NCI-H2081 (cell line): ENCODE results near the gene RAB15.

Source experiments
- DNase-seq, 2 experiments: peaks; one replicate each; lab custom pipeline; 2025; lab: John Stamatoyannopoulos, UW

The RAB15 gene

DNA sequence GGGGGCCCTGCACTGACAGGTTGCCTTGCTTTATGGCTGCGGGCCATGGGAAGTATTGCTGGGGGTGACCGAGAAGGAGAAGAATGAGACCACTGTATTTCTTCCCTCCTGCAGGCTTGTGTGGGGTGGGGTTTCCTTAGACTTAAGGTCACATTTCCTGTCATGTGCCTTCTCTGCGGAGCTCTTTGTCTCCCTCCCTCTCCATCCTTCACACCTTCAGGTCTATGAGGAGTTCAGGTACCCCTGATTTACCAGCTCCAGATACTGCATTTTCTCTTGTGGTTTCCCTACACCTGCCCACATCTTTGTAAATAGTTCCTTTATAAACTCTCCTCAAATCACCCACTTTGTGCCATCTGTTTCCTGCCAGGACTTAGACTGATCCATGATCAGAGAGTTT is 18.2 kb upstream of the RAB15 start:
- no peak for DNase-seq

GRCh38 chr14:64987438-64987767 is 15.3 kb upstream of the RAB15 start:
- DNase-seq, result no peak

DNA sequence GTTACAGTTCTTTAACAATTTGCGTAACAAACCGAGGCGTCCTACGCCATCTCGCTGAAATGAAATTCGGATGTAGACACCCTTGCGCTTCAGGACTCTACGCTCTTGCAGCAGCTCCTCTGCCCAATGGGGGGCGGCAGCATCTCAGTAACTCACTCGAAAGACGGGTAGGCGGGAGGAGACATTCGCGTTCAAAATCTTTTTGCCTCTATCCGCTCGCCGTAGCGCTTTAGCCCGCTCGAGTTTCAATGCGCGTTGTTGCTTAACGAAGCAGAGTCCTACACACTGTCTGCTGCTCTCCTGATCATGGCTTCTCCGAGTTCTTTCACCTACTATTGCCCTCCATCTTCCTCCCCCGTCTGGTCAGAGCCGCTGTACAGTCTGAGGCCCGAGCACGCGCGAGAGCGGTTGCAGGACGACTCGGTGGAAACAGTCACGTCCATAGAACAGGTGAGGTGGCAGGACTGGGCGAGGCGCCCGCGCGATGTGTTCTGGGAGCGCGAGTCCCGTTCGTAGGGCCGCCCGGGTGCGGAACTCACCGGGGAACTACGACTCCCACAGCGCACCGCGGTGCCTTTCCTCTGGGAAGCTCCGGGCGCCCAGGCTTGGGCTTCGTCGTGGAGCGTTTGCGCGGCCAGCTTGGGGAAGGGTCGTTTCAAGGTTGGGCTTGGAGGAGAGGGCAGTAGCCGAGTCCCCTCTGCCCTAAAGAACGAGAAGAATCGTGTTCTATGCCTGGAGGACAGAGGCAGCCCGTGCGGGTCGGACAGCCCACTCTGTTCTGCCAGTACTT is 14.7 kb upstream of the RAB15 start, which contains the start of gene FNTB:
TSS of gene FNTB (plus strand) at position 248 of the 790 bp plus-strand sequence. CDS start at position 307, 59 bp downstream.
- DNase-seq, result peak; percentile 94 to 98

- DNase-seq, result peak; percentile 39 to 67
These were observed 11.5 kb upstream of the RAB15 start for GRCh38 chr14:64983439-64984310.

DNA sequence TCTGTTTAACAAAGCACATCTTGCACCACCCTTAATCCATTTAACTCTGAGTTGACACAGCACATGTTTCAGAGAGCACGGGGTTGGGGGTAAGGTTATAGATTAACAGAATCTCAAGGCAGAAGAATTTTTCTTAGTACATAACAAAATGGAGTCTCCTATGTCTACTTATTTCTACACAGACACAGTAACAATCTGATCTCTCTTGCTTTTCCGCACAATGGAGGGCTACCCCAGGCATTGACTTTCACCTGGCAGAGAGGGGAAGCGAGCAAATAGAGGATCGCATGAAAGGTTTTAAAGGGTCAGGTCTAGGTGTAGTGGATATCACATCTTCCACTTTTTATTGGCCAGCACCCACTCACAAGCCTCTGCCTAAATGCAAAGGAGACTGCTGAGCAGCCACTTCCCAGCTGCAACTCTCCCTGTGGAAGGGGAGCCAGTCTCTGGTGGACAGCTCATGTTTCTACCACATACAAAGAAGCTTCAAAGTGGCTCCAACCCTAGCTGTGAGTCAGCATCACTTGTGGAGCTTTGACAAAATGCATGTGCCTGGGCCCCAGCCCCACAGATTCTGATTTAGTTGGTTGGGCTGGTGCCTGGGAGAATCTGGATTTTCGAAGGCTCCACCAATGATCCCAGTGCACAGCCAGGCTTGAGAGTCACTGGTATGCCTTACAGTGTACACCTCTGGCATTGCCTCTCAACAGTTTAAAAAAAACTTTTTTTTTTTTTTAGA is 7.4 kb upstream of the RAB15 start:
- DNase-seq, result no peak

DNA sequence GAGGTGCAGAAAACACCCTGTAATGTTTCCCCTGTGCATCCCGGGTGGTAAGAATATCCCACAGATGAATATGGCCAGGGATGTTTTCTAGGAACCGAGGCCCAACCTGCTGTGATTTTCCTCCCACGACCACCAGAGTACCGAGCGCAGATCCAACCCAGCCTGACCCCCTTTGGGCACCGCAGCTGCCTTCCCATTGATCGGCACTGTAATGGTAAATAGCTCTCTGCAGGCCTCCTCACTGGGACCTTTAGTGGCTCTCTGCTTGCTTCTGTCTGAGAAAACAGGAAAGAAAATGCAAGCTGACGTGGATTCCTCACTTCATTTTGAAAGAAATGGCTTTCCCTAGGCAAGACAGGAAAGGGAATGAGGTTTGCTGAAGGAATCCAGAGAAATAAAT is 2.4 kb upstream of the RAB15 start:
- no peak for DNase-seq

DNA sequence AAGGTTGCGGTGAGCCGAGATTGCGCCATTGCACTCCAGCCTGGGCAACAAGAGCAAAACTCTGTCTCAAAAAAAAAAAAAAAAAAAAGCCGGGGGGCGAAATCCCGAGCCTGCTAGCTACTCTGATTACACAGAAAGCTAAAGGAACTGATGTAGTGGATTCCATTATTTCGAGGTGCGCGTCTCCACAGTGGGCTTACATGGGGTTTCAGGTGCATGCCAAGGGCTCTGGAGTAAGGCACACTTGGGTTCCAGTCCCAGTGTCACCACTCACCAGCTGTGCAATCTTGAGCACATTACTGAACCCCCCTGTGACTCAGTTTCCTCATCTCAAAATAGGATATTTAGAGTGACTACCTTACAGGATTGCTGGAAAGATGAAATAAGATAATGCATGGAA is 1.7 kb upstream of the RAB15 start:
- no peak for DNase-seq

- DNase-seq, result no peak
These were observed 898 bp upstream of the RAB15 start for GRCh38 chr14:64973026-64973442.

- no peak for DNase-seq
These were observed 619 bp downstream of the RAB15 start for GRCh38 chr14:64971491-64971942.

- no peak for DNase-seq
These were observed 1.2 kb downstream of the RAB15 start for GRCh38 chr14:64970776-64971477.

- DNase-seq, result no peak
These were observed 2.1 kb downstream of the RAB15 start for GRCh38 chr14:64970041-64970440.

DNA sequence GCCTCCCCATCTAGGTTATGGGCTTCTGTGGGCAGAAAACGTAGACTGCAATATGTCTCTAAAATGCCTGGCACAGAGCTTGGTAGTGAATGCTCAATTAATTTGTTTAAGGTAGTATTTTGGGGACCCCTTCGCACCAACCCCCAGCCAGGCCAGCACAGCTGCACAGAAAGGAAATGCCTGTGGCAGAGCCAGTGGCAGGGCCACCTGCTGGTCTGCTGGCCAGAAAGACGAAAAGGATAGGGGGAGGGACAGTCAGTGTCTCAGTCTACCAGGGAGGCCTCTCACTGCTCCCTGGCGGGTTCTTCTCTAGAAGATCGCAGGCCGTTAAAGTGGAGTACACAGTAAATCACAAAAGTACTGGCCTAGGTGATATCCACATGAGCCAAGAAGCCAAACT is 3.5 kb downstream of the RAB15 start:
- DNase-seq, result peak in 1 of 2 experiments; percentile 21

DNA sequence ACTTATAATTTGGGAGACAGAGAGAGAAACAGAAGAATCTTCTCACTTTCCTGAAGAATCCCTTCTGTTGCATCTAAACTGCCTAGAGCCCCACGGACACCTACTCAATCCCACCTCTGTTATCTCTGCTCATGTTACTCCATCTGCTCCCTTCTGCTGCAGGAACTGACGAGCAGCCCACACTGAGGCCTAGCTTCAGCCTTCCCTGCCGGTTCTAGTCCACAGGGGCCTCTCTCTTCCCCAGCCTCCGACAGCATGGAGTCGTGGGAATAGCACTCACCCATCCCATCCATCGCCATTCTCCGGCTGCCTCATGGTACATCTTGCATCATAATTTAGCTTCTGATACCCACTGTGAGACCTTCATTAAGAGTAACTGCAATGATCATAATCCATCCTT is 4.0 kb downstream of the RAB15 start:
- no peak for DNase-seq

DNA sequence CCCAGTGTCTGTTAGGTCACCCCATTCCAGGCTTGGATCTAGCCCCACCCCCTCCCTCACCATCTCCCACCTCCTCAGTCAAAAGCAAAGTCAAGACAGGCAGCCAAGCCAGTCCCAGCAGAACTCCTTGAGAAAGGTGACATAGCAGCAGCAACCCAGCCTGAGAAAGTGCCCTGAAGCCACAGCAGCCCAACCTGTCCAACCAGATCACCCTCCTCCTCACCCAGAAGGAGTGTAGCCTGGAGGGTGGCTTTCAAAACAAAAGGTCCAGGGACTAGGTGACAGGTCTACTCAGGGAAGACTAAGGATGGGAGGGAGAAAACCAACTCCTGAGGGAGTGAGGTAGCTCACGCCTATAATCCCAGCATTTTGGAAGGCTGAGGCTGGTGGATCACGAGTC is 5.2 kb downstream of the RAB15 start:
- no peak for DNase-seq

GRCh38 chr14:64965356-64966000 is 6.7 kb downstream of the RAB15 start:
- no peak for DNase-seq

GRCh38 chr14:64963611-64964010 is 8.5 kb downstream of the RAB15 start:
- DNase-seq, result no peak

DNA sequence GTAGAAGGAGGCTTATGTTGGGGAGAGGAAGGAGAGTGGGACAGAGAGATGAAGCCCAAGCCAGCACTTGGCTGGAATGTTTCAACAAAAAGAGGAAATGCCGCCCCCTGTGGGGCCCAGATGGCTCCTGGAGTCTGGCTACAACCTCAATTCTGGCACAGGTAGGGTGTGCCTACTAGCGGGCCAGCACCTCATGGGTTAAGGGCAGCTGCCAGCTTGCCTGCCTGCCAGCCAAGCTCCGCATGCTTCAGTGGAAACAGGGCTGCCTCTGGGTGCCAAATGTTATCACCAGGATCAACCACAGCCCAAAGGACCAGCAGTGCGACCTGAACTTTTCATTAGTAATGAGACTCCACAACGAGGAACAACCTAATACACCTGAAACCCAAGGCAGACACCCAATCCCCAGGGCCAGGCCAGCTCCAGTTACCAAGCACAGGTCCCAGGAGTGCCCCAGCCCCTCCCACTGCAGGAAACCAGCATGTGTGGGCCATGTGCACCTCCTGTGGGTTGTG is 11.3 kb downstream of the RAB15 start:
- DNase-seq, result peak; percentile 54 to 83

GRCh38 chr14:64958743-64959142 is 13.4 kb downstream of the RAB15 start:
- no peak for DNase-seq

DNA sequence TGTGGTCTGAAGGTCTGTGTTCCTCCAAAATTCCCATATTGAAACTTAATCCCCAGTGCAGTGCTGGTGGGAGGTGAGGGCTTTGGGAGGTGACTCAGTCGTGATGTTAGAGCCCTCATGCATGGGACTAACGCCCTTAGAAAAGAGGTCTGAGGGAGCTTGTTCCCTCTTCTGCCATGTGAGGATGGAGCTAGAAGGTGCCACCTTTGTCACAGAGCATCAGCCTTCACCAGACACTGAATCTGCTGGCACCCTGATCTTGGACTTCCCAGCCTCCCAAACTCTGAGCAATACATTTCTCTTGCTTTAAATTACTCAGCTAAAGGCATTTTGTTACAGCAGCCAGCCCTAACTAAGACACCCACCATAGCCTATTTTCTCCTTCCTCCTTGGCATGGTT is 13.9 kb downstream of the RAB15 start:
- DNase-seq, result no peak

DNA sequence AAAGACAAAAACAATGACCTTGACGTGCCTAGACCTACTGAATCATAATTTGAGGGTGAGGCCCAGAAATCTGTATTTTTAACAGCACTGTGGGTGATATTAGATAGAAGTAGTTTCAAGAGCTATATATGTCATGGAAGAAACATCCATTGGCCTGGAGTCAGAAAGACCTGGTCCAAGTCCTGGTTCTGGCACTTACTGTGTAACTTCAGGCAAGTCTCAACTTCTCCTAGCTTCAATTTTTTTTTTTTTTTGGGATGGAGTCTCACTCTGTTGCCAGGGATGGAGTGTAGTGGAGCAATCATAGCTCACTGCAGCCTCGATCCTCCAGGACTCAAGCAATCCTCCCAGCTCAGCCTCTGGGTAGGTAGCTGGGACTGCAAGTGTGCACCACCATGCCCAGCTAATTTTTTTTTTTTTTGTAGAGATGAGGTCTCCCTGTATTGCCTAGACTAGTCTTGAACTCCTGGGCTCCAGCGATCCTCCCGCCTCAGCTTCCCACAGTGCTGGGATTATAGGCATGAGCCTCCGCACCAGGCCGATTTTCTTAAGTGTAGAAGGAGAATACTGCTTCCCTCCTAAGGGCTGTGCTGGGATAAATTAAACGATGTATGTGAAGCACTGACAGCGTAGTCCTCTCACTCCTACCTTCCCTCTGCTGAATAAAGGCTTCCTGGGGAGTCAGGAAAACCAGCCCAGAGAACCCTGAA is 15.3 kb downstream of the RAB15 start:
- no peak for DNase-seq
